HepG2 (cell line): ENCODE measurements around the gene RABL2A. TPM values are rescaled to one million over a fixed set of nuclear protein-coding genes. Genes with fewer than 3 reads are reported as not detected.
"Not testable (repeated sequence)": the region's sequence is repeated elsewhere in the genome, so short reads cannot be mapped to it uniquely, and the experiment has no call there.

ENCODE experiments used
- ATAC-seq: fragments of 200-7000 bp; cut with Tn5 transposase; 3 replicates; pipeline ENCODE4 v1.9.1; 2020; ENCODE audit warnings: mild to moderate bottlenecking, moderate library complexity
- BruUV-seq: library from RNA; stranded (reverse); fragments of 400-500 nt; replicated peaks from 2 replicates; lab custom pipeline; 2021; lab: Mats Ljungman, UMichigan
- CTCF ChIA-PET: fragments of 300-600 bp; formaldehyde crosslinking; extraction: SDS; loops from one replicate; lab custom pipeline; 2021; ENCODE audit warnings: low total read pairs, inconsistent platforms, low intra/inter-chr PET ratio; lab: Yijun Ruan, JAX
- POLR2A ChIA-PET: fragments of 350-600 bp; sonication (Branson Sonifier 250); formaldehyde crosslinking; loops from one replicate; lab custom pipeline; 2020; ENCODE audit warnings: antibody characterized with exemption, inconsistent platforms; lab: Yijun Ruan, JAX
- DNase-seq: peaks from one replicate; pipeline ENCODE4 v3.0.0-alpha.2; 2015; ENCODE audit warnings: low spot score
- FAIRE-seq: peaks from 3 replicates; lab custom pipeline; 2011; peaks lifted over from hg19 to GRCh38; lab: Jason Lieb, UNC
- H2AFZ ChIP-seq: one replicate; pipeline ENCODE4 v1.6.1; 2011; ENCODE audit warnings: low read length, inconsistent platforms
- H3K27ac ChIP-seq: fragments of 300-600 bp; 3 replicates; pipeline ENCODE4 v1.8.0; 2011; ENCODE audit warnings: mixed run types, mild to moderate bottlenecking, mixed read lengths, low read length, inconsistent platforms; ENCODE audit not compliant: insufficient read depth; ENCODE audit errors: extremely low read length
- H3K27me3 ChIP-seq, 2 experiments: fragments of 200-600 bp in 1 of 2; 2 replicates in 1 of 2; 3 replicates in 1 of 2; pipeline versions ENCODE4 v1.6.0 to v1.8.0; 2011; ENCODE audit warnings: low read length in 2 of 2, mild to moderate bottlenecking in 2 of 2, moderate library complexity in 2 of 2, inconsistent platforms in 1 of 2; ENCODE audit not compliant: insufficient read depth in 2 of 2, control insufficient read depth in 1 of 2
- H3K36me3 ChIP-seq, 2 experiments: fragments of 200-600 bp in 1 of 2; replicated peaks in 1 of 2; 2 replicates in 1 of 2; 3 replicates in 1 of 2; pipeline versions ENCODE4 v1.5.1 to v1.8.0; 2011; ENCODE audit warnings: low read length in 2 of 2, inconsistent platforms in 1 of 2; ENCODE audit not compliant: insufficient read depth in 2 of 2, control insufficient read depth in 1 of 2
- H3K4me1 ChIP-seq: 2 replicates; pipeline ENCODE4 v1.5.1; 2012; ENCODE audit warnings: low read length, inconsistent platforms; ENCODE audit not compliant: insufficient read depth
- H3K4me2 ChIP-seq: 2 replicates; pipeline ENCODE4 v1.6.0; 2011; ENCODE audit warnings: low read depth, low read length, inconsistent platforms
- H3K4me3 ChIP-seq, 3 experiments: fragments of 200-600 bp in 1 of 3; sonication (generic), shearing (Covaris generic) in 1 of 3; replicated peaks in 1 of 3; 2 replicates each; pipeline ENCODE4 v1.5.1; 2011 to 2016; ENCODE audit warnings: low read length in 3 of 3, inconsistent platforms in 2 of 3, low read depth in 2 of 3, mild to moderate bottlenecking in 2 of 3, control low read depth in 1 of 3, mixed read lengths in 1 of 3; ENCODE audit not compliant: insufficient read depth in 1 of 3
- H3K79me2 ChIP-seq: one replicate; pipeline ENCODE4 v1.6.1; 2011; ENCODE audit warnings: low read length, inconsistent platforms; ENCODE audit not compliant: insufficient read depth
- H3K9ac ChIP-seq: 2 replicates; pipeline ENCODE4 v1.6.0; 2011; ENCODE audit warnings: mild to moderate bottlenecking, low read depth, low read length, inconsistent platforms; ENCODE audit not compliant: insufficient read depth
- H3K9me3 ChIP-seq: 2 replicates; pipeline ENCODE4 v1.5.1; 2012; ENCODE audit warnings: mild to moderate bottlenecking, low read length
- H4K20me1 ChIP-seq: 2 replicates; pipeline ENCODE4 v1.6.0; 2011; ENCODE audit warnings: inconsistent platforms, mild to moderate bottlenecking, low read length, moderate library complexity; ENCODE audit not compliant: insufficient read depth
- HNF4A ChIP-seq: sonication (generic); formaldehyde crosslinking; IDR thresholded peaks from 2 replicates; pipeline ENCODE4 v1.4.0; 2020; ENCODE audit warnings: missing genetic modification reagents
- KAT8 ChIP-seq: IDR thresholded peaks from 2 replicates; pipeline ENCODE4 v1.6.1; 2016; ENCODE audit warnings: missing genetic modification reagents, missing compliant biosample characterization
- SOX6 ChIP-seq, 2 experiments: fragments of 450-650 bp in 1 of 2; sonication (generic) in 1 of 2; formaldehyde crosslinking in 1 of 2; IDR thresholded peaks; 2 replicates each; pipeline versions ENCODE4 v1.4.0 to v1.6.1; 2017 to 2020; ENCODE audit warnings: antibody characterized with exemption in 1 of 2, mild to moderate bottlenecking in 1 of 2, missing genetic modification reagents in 1 of 2
- ZFY ChIP-seq: sonication (generic); formaldehyde crosslinking; IDR thresholded peaks from 2 replicates; pipeline ENCODE4 v1.4.0; 2020; ENCODE audit warnings: missing genetic modification reagents
- ZNF263 ChIP-seq: sonication (generic); formaldehyde crosslinking; IDR thresholded peaks from 2 replicates; pipeline ENCODE4 v1.4.0; 2020; ENCODE audit warnings: missing genetic modification reagents
- ZNF292 ChIP-seq: sonication (generic); formaldehyde crosslinking; IDR thresholded peaks from 2 replicates; pipeline ENCODE4 v1.8.1; 2022; ENCODE audit warnings: mild to moderate bottlenecking, low read depth, missing genetic modification reagents, borderline replicate concordance
- WGBS: methylation state at CpG from one replicate; pipeline ENCODE4 v1.1.6; 2017; ENCODE audit warnings: low lambda C conversion rate; 5-methylcytosine and 5-hydroxymethylcytosine counted together
- in situ Hi-C: cut with HindIII; loops from 2 replicates; pipeline ENCODE4 v1.10.0; 2017; ENCODE audit warnings: low pct_unique_long_range_greater_than_20kb; ENCODE audit not compliant: extremely low pct_ligation_motif_present
- intact Hi-C: fragments of 100-400 bp; cut with micrococcal nuclease; formaldehyde crosslinking; loops from one replicate; pipeline ENCODE4 v1.10.0; 2022; ENCODE audit not compliant: unreplicated experiment
- polyA plus RNA-seq, 8 experiments: library from polyadenylated mRNA; depleted of rRNA in 3 of 8; stranded (reverse) in 7 of 8; unstranded in 1 of 8; fragments of >200 nt; fragmentation: Illumina TruSeq in 4 of 8; extraction: Trizol in 4 of 8; gene quantifications; 2 replicates each; pipeline versions ENCODE4 v1.2.1 to v1.2.3, GENCODE V29; 2011 to 2016; ENCODE audit warnings: low read depth in 4 of 8, missing spikeins in 1 of 8, mixed read lengths in 1 of 8; ENCODE audit not compliant: insufficient read depth in 1 of 8
- total RNA-seq, 5 experiments: library from RNA; depleted of rRNA; stranded (reverse); fragments of >200 nt; fragmentation: Illumina TruSeq; extraction: Trizol; gene quantifications; 2 replicates each; pipeline ENCODE4 v1.2.3, GENCODE V29; 2016; ENCODE audit warnings: low read depth in 1 of 5
- TF ChIP-seq, protein P1 (sequence below): sonication (generic); formaldehyde crosslinking; IDR thresholded peaks from 2 replicates; pipeline ENCODE4 v1.5.1; 2020; ENCODE audit warnings: mild to moderate bottlenecking, missing genetic modification reagents, moderate library complexity
- TF ChIP-seq, protein P2 (sequence below): sonication (generic); formaldehyde crosslinking; IDR thresholded peaks from 2 replicates; pipeline ENCODE4 v1.4.0; 2020; ENCODE audit warnings: missing genetic modification reagents, borderline replicate concordance
- TF ChIP-seq, protein P3 (sequence below): IDR thresholded peaks from 2 replicates; pipeline ENCODE4 v1.6.1; 2012; ENCODE audit warnings: inconsistent platforms

Gene RABL2A
- total and polyA plus RNA-seq, 2 of the 13 experiments (the other 11 are each of a cell fraction or from before 2014, with no cell fraction given), result 9.6 to 13.4 TPM

DNA sequence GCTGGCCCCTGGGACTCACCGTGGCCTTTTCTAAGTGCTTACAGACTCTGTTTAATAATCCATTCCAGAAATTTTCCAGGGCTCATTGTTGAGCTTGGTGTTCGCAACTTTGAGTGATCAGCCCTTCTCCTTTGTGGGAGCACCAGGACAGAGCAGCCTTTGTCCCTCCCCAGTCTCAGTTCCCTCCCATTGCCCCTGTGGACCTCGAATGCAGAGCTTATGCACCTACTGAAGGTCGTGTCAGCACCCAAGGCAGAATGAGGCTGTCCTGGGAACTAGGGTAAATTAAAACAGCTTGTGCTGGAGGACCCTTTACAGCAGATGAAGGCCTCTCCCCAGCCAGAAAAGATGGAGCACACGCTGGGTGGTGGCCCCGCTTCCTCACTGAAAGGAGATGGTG lies 33.8 kb upstream of the RABL2A start (continued):
- TF ChIP-seq, protein P1, sequence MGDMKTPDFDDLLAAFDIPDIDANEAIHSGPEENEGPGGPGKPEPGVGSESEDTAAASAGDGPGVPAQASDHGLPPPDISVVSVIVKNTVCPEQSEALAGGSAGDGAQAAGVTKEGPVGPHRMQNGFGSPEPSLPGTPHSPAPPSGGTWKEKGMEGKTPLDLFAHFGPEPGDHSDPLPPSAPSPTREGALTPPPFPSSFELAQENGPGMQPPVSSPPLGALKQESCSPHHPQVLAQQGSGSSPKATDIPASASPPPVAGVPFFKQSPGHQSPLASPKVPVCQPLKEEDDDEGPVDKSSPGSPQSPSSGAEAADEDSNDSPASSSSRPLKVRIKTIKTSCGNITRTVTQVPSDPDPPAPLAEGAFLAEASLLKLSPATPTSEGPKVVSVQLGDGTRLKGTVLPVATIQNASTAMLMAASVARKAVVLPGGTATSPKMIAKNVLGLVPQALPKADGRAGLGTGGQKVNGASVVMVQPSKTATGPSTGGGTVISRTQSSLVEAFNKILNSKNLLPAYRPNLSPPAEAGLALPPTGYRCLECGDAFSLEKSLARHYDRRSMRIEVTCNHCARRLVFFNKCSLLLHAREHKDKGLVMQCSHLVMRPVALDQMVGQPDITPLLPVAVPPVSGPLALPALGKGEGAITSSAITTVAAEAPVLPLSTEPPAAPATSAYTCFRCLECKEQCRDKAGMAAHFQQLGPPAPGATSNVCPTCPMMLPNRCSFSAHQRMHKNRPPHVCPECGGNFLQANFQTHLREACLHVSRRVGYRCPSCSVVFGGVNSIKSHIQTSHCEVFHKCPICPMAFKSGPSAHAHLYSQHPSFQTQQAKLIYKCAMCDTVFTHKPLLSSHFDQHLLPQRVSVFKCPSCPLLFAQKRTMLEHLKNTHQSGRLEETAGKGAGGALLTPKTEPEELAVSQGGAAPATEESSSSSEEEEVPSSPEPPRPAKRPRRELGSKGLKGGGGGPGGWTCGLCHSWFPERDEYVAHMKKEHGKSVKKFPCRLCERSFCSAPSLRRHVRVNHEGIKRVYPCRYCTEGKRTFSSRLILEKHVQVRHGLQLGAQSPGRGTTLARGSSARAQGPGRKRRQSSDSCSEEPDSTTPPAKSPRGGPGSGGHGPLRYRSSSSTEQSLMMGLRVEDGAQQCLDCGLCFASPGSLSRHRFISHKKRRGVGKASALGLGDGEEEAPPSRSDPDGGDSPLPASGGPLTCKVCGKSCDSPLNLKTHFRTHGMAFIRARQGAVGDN (CRISPR knock-in tag), result peak; percentile 53
- TF ChIP-seq ZFY (peak; percentile 29; the same call in 1 of the 2 replicates), ZNF263 (CRISPR knock-in tag) (peak; percentile 97), HNF4A (CRISPR knock-in tag) (peak; percentile 74), KAT8 (0 out of 2 replicates have a peak, but pooled peaks have one; percentile 31), SOX6 (CRISPR knock-in tag; IDR thresholded peaks at IDR 0.05) (peak; percentile 33; the same call in 1 of the 2 replicates), ZNF292 (CRISPR knock-in tag) (peak; percentile 23; the same call in 1 of the 2 replicates)
- TF ChIP-seq, protein P2, sequence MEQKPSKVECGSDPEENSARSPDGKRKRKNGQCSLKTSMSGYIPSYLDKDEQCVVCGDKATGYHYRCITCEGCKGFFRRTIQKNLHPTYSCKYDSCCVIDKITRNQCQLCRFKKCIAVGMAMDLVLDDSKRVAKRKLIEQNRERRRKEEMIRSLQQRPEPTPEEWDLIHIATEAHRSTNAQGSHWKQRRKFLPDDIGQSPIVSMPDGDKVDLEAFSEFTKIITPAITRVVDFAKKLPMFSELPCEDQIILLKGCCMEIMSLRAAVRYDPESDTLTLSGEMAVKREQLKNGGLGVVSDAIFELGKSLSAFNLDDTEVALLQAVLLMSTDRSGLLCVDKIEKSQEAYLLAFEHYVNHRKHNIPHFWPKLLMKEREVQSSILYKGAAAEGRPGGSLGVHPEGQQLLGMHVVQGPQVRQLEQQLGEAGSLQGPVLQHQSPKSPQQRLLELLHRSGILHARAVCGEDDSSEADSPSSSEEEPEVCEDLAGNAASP (CRISPR knock-in tag), result 0 out of 2 replicates have a peak, but pooled peaks have one; percentile 28
- TF ChIP-seq, protein P3, sequence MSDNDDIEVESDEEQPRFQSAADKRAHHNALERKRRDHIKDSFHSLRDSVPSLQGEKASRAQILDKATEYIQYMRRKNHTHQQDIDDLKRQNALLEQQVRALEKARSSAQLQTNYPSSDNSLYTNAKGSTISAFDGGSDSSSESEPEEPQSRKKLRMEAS, result peak; percentile 73
- not testable (repeated sequence) for TF ChIP-seq SOX6 (IDR thresholded peaks at IDR 0.05)

DNA sequence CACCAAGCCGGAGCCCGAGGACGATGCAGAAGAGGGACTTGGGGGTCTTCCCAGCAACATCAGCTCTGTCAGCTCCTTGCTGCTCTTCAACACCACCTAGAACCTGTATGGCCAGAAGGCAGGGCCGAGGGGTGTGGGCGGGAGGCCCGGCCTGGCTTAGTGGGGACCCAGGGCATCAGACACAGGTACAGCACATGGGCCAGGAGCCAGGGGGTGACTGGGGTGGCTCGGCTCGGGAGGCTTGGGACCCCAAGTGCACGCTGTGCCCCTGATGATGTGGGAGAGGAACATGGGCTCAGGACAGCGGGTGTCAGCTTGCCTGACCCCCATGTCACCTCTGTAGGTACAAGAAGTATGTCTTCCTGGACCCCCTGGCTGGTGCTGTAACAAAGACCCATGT lies 31.3 kb upstream of the RABL2A start:
- H3K27ac ChIP-seq, BruUV-seq, H3K36me3 ChIP-seq, H3K9me3 ChIP-seq, ATAC-seq, POLR2A ChIA-PET, CTCF ChIA-PET, FAIRE-seq, DNase-seq, H3K4me2 ChIP-seq, H2AFZ ChIP-seq, H4K20me1 ChIP-seq, H3K27me3 ChIP-seq, H3K79me2 ChIP-seq, H3K9ac ChIP-seq, intact Hi-C loops, in situ Hi-C loops, H3K4me3 ChIP-seq: not testable (repeated sequence)
- 100% methylated on average over 2 of the region's 10 CpGs for WGBS
- peaks cover 23% of the 10 kb centered on the region for H3K4me1 ChIP-seq

DNA sequence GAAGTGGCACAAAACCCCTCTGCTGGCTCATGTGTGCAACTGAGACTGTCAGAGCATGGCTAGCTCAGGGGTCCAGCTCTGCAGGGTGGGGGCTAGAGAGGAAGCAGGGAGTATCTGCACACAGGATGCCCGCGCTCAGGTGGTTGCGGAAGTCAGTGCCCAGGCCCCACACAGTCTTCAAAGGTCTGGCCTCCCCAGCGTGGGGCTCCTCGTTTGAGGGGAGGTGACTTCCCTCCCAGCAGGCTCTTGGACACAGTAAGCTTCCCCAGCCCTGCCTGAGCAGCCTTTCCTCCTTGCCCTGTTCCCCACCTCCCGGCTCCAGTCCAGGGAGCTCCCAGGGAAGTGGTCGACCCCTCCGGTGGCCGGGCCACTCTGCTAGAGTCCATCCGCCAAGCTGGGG lies 29.9 kb upstream of the RABL2A start:
- H3K27ac ChIP-seq, BruUV-seq, H3K4me3 ChIP-seq, H3K79me2 ChIP-seq, H3K9ac ChIP-seq, H3K27me3 ChIP-seq, DNase-seq, CTCF ChIA-PET, intact Hi-C loops, H2AFZ ChIP-seq, FAIRE-seq, H3K4me2 ChIP-seq, H3K36me3 ChIP-seq, in situ Hi-C loops, H4K20me1 ChIP-seq, ATAC-seq, POLR2A ChIA-PET, H3K9me3 ChIP-seq: not testable (repeated sequence)
- H3K4me1 ChIP-seq, result peaks cover 15% of the 10 kb centered on the region
- 96% methylated on average over 10 of the region's 10 CpGs for WGBS
